HFF-Myc (cell line): ENCODE measurements around the gene HS3ST4.

Experiments used
- DNase-seq: peaks from one replicate; pipeline ENCODE4 v3.0.0-alpha.2; 2011; ENCODE audit warnings: low read depth; ENCODE audit errors: extremely low read depth
- H3K4me3 ChIP-seq: replicated peaks from 2 replicates; pipeline ENCODE4 v1.5.1; 2011; ENCODE audit warnings: low read depth, mild to moderate bottlenecking, control low read depth, low read length
- TF ChIP-seq, protein P1 (sequence below): IDR thresholded peaks from 2 replicates; pipeline ENCODE4 v1.5.1; 2012; ENCODE audit warnings: mild to moderate bottlenecking, low read depth, low read length, control low read depth; ENCODE audit errors: missing control alignments

Gene HS3ST4

DNA sequence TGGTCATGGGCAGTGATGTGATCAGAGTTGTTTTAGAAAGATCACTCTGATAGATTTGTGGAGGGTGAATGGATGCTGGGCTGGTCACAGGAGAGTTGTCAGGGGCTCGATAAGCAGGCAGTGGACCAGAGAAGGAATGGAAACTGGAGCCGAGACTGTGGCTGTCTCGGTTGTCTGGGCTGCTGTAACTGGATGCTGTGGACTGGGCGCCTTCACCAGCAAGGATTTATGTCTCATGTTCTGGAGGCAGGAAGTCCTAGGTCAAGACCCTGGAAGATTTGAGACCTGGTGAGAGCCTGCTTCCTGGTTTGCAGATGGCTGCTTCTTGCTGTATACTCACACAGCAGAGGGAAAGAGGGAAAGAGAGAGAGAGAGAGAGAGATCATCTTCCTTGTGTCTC, 203.6 kb downstream of the HS3ST4 start:
- H3K4me3 ChIP-seq: no peak overlapping the region
- DNase-seq: no peak
- TF ChIP-seq, protein P1, sequence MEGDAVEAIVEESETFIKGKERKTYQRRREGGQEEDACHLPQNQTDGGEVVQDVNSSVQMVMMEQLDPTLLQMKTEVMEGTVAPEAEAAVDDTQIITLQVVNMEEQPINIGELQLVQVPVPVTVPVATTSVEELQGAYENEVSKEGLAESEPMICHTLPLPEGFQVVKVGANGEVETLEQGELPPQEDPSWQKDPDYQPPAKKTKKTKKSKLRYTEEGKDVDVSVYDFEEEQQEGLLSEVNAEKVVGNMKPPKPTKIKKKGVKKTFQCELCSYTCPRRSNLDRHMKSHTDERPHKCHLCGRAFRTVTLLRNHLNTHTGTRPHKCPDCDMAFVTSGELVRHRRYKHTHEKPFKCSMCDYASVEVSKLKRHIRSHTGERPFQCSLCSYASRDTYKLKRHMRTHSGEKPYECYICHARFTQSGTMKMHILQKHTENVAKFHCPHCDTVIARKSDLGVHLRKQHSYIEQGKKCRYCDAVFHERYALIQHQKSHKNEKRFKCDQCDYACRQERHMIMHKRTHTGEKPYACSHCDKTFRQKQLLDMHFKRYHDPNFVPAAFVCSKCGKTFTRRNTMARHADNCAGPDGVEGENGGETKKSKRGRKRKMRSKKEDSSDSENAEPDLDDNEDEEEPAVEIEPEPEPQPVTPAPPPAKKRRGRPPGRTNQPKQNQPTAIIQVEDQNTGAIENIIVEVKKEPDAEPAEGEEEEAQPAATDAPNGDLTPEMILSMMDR: no peak

DNA sequence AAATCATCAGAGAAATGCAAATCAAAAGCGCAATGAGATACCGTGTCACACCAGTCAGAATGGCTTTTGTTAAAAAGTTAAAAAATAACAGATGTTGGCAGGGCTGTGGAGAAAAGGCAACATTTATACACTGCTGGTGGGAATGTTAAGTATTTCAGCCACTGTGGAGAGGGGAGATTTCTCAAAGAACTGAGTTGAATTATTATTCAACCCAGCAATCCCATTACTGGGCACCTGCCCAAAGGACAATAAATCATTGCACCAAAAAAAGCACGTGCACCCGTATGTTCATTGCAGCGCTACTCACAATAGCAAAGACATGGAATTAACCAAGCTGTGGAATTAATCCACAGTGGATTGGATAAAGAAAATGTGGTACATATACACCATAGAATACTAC, 204.7 kb downstream of the HS3ST4 start:
- DNase-seq: no peak
- TF ChIP-seq, protein P1: no peak
- no peak overlapping the region for H3K4me3 ChIP-seq

DNA sequence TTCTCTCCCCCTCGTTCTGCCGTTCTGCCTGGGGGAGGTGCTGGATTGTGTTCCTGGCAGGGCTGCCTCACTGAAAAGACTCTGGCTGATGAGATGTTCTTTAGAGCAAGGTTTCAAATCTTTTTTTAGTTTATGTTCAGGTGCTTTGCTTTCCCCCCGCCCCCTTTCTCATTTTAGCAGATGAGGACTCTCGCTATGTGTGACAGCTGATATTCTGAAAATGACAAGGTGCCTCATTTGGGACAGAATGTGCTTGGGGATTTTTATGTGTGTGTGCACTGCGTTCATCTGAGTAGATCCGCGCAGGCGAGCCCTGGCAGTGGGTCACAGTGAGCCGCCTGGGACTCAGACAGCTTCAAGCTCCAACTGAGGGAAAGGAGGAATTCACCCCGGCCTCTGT, 205.9 kb downstream of the HS3ST4 start:
- DNase-seq: no peak
- H3K4me3 ChIP-seq: no peak overlapping the region
- TF ChIP-seq, protein P1: no peak

DNA sequence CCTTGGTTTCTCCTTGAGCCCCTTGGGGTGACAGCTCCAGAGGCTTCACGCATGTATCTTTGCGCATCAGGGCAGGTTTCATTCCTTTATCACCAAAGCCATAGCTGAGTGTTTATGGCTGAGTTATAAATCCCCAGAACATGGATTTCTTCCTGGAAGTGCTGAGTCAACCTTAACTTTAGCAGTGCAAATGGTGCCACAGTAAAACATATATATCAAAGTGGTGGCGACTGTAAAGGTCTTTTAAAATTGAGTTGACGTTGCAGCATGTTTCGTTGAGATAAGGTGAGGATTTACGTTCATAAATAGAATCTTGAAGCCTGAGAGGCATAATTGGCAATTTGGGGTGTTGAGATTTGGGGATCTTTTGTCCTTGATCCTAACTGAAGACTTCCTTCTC, 214.1 kb downstream of the HS3ST4 start:
- TF ChIP-seq, protein P1: no peak
- H3K4me3 ChIP-seq: no peak overlapping the region
- DNase-seq: no peak

DNA sequence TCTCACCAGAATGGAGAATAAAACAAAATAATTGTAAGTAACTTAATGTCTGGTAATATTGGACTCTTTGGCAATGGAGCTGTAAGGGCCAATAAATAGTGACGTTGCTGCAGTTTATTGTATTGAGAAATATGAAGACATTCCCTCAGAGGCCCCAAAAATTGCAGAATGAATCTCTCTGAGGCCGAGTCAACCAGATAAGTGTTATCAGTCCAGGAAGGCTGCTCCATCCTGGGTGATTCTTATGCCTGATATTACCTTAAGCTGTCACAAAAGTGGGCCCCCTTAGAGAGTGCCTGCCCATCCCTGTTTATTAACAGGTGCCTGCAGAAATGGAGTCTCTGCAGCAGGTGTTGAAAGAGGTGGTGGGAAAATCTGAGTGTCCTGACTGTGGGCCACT, 219.2 kb downstream of the HS3ST4 start:
- H3K4me3 ChIP-seq: no peak overlapping the region
- TF ChIP-seq, protein P1: no peak
- DNase-seq: no peak

DNA sequence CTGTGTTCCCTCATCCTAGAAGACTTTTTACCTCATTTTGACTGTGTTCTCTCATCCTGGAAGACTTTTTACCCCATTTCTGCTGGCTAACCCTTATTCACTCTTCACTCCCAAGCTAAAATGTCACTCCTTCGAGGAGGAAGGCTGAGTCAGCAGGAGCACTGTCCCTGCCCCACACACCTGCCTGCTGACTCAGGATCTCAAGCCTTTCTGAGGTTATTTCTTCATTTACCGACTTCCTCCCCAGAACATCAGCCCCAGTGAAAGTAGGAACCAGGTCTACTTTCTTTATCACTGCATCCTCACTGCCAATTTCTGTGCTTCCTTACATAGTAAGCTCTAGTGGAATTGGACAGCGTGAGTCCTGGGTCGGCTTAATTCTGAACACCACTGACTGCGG, 220.6 kb downstream of the HS3ST4 start:
- no peak overlapping the region for H3K4me3 ChIP-seq
- DNase-seq: no peak
- TF ChIP-seq, protein P1: no peak

DNA sequence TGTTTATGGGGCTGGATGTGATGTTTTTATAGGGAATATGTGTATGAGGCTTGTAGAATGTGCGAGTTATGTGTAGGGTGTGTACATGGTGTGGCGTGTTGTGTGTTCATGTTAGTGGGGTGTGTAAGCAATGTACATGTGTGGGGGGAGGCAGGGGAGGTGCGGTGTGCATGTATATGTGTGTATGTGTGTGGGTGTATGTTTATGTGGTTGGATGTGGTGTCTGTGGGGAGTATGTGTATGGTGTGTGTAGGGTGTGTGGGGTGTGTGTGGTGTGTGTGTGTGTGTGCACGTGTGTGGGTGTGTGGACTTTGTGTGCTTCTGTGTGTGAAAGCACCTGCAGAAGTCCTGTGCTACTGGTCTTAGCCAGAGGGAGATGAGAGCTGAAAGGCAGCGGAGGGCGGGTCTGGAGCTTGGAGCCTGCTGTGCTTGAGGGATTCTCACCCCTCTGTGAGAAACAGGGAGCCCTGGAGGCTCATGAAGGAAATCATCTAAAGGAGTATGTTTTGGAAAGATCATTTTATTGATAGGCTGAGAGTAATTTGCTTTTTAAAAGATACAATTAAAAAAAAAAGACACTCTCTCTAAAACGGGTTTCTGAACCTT, 222.7 kb downstream of the HS3ST4 start:
- TF ChIP-seq, protein P1: no peak
- no peak overlapping the region for H3K4me3 ChIP-seq
- no peak for DNase-seq
